HG03571 (cell line): ENCODE results near the gene TBC1D17.

Experiments used
- ATAC-seq: cut with Tn5 transposase; IDR thresholded peaks from one replicate; pipeline ENCODE4 v1.9.1; 2021; ENCODE audit not compliant: unreplicated experiment

TBC1D17 gene

GRCh38 chr19:49847731-49848696 is 29.5 kb upstream of the TBC1D17 start:
- ATAC-seq: no peak

GRCh38 chr19:49848938-49849337 is 28.6 kb upstream of the TBC1D17 start:
- no peak for ATAC-seq

GRCh38 chr19:49849433-49850220 is 27.9 kb upstream of the TBC1D17 start:
- no peak for ATAC-seq

- no peak for ATAC-seq
Observed at GRCh38 chr19:49850221-49850486, 27.3 kb upstream of the TBC1D17 start.

GRCh38 chr19:49850487-49851342 is 26.8 kb upstream of the TBC1D17 start, which contains the start of gene PTOV1:
Gene PTOV1, plus strand, starts transcription at chr19:49851159.
- ATAC-seq: peak; percentile 73

- ATAC-seq: no peak
Observed at GRCh38 chr19:49851456-49852259, 25.8 kb upstream of the TBC1D17 start.

- ATAC-seq: no peak
Observed at GRCh38 chr19:49852631-49853126, 24.8 kb upstream of the TBC1D17 start.

- ATAC-seq: no peak
Observed at GRCh38 chr19:49853852-49854377, 23.6 kb upstream of the TBC1D17 start.

GRCh38 chr19:49854378-49855263 is 22.9 kb upstream of the TBC1D17 start:
- no peak for ATAC-seq

- ATAC-seq: no peak
Observed at GRCh38 chr19:49855277-49855675, 22.2 kb upstream of the TBC1D17 start.

GRCh38 chr19:49855676-49856573 is 21.6 kb upstream of the TBC1D17 start:
- ATAC-seq: no peak

GRCh38 chr19:49856574-49857021 is 20.9 kb upstream of the TBC1D17 start:
- no peak for ATAC-seq

- no peak for ATAC-seq
Observed at GRCh38 chr19:49857061-49857837, 20.3 kb upstream of the TBC1D17 start.

- no peak for ATAC-seq
Observed at GRCh38 chr19:49857838-49858087, 19.7 kb upstream of the TBC1D17 start.

GRCh38 chr19:49858088-49858985 is 19.2 kb upstream of the TBC1D17 start:
- ATAC-seq: no peak

- no peak for ATAC-seq
Observed at GRCh38 chr19:49859682-49860335, 17.7 kb upstream of the TBC1D17 start.
